Smooth muscle cell (in vitro differentiated cells): Measurements from ENCODE around the gene DDX19B. TPM values are rescaled to one million over a fixed set of nuclear protein-coding genes. Genes with fewer than 3 reads are reported as not detected.
A peak's percentile ranks its signal among the peaks of the same experiment; 100 is the strongest.

Experiments used
- DNase-seq: peaks from one replicate; lab custom pipeline; 2025; ENCODE audit not compliant: unreplicated experiment; lab: John Stamatoyannopoulos, UW
- H2AFZ ChIP-seq: fragments of 200-600 bp; sonication (generic); 2 replicates; pipeline ENCODE4 v1.6.0; 2016; ENCODE audit warnings: antibody characterized with exemption, low read depth, mild to moderate bottlenecking
- H3F3A ChIP-seq: fragments of 200-600 bp; sonication (generic); 2 replicates; pipeline ENCODE4 v1.6.0; 2017; ENCODE audit warnings: antibody characterized with exemption, low read depth
- H3K27ac ChIP-seq: fragments of 200-600 bp; sonication (generic); 2 replicates; pipeline ENCODE4 v1.5.1; 2016; ENCODE audit warnings: low read depth, mild to moderate bottlenecking
- H3K27me3 ChIP-seq: fragments of 200-600 bp; sonication (generic); 2 replicates; pipeline ENCODE4 v1.6.1; 2016; ENCODE audit warnings: low read depth, mild to moderate bottlenecking
- H3K36me3 ChIP-seq: fragments of 200-600 bp; sonication (generic); 2 replicates; pipeline ENCODE4 v1.5.1; 2016; ENCODE audit warnings: low read depth
- H3K4me1 ChIP-seq: fragments of 200-600 bp; sonication (generic); 2 replicates; pipeline ENCODE4 v1.5.1; 2016; ENCODE audit warnings: low read depth
- H3K4me2 ChIP-seq: fragments of 200-600 bp; sonication (generic); 2 replicates; pipeline ENCODE4 v1.6.0; 2016; ENCODE audit warnings: mild to moderate bottlenecking
- H3K4me3 ChIP-seq: fragments of 200-600 bp; sonication (generic); 2 replicates; pipeline ENCODE4 v1.5.1; 2016; ENCODE audit warnings: mild to moderate bottlenecking
- H3K79me2 ChIP-seq: fragments of 200-600 bp; sonication (generic); 2 replicates; pipeline ENCODE4 v1.6.0; 2016; ENCODE audit warnings: low read depth, mild to moderate bottlenecking
- H3K9ac ChIP-seq: fragments of 200-600 bp; sonication (generic); 2 replicates; pipeline ENCODE4 v1.6.0; 2016; ENCODE audit warnings: low read depth
- H3K9me3 ChIP-seq: fragments of 200-600 bp; sonication (generic); replicated peaks from 2 replicates; pipeline ENCODE4 v1.5.1; 2016; ENCODE audit warnings: low read depth
- H4K20me1 ChIP-seq: fragments of 200-600 bp; sonication (generic); 2 replicates; pipeline ENCODE4 v1.6.0; 2016; ENCODE audit warnings: low read depth
- WGBS: methylation state at CpG from one replicate; pipeline ENCODE4 v1.1.7; 2016; ENCODE audit warnings: low lambda C conversion rate; 5-methylcytosine and 5-hydroxymethylcytosine counted together
- polyA plus RNA-seq: library from polyadenylated mRNA; unstranded; fragments of >200 nt; fragmentation: Nextera tagmentation; extraction: Ambion mirVana; gene quantifications from 2 replicates; pipeline ENCODE4 v1.2.1, GENCODE V29; 2016
- total RNA-seq: library from RNA; depleted of rRNA; stranded (reverse); fragments of >200 nt; gene quantifications from 2 replicates; pipeline ENCODE4 v1.2.3, GENCODE V29; 2014
- TF ChIP-seq, protein P1 (sequence below): fragments of 200-600 bp; sonication (generic); IDR thresholded peaks from 2 replicates; pipeline ENCODE4 v1.5.1; 2017; ENCODE audit warnings: borderline replicate concordance, mild to moderate bottlenecking, antibody characterized with exemption; ENCODE audit not compliant: insufficient read depth, poor library complexity, severe bottlenecking

The DDX19B gene
- total and polyA plus RNA-seq, 2 experiments from 2014 or later: 31.8 to 49.6 TPM

DNA sequence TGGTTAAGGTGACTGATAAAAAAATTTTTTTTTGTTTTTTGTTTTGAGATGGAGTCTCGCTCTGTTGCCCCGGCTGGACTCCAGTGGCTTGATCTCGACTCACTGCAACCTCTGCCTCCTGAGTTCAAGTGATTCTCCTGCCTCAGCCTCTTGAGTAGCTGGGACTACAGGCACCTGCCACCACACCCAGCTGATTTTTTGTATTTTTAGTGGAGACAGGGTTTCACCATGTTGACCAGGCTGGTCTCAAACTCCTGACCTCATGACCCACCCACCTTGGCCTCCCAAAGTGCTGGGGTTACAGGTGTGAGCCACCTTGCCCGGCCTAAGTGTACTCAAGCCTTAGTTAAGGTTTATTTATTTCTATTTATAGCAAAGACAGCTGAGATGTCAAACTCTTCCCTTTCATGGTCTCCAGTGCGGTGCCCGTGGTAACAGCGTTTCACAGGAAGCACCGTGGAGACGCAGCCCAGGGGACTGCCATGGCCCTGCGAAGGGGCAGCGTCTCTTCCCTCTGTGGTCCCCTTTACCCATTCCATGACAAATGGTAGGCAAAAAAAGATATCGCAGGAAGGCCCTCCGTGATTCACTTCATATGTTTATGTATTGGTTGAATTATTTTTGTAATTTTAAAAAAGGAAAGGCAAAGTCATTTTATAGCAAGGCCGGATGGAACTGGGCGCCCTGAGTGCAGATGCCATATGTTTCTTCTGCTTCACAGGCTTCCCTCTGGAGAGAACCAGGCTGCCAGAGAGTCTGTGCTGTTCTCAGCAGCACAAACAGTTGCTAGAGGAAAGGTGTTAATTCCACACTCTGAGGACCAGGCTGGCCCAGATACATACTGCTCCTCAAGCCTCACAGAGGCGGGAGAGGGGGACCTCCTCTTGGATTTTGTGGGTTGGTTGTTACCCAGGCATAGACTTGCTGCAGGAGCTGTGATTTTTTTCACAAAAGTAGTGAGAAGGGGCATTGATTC lies 76.9 kb downstream of the DDX19B start:
- H3K4me2 ChIP-seq: no peak overlapping the region
- peaks cover 7% of the 10 kb centered on the region for H3K4me1 ChIP-seq
- TF ChIP-seq, protein P1, sequence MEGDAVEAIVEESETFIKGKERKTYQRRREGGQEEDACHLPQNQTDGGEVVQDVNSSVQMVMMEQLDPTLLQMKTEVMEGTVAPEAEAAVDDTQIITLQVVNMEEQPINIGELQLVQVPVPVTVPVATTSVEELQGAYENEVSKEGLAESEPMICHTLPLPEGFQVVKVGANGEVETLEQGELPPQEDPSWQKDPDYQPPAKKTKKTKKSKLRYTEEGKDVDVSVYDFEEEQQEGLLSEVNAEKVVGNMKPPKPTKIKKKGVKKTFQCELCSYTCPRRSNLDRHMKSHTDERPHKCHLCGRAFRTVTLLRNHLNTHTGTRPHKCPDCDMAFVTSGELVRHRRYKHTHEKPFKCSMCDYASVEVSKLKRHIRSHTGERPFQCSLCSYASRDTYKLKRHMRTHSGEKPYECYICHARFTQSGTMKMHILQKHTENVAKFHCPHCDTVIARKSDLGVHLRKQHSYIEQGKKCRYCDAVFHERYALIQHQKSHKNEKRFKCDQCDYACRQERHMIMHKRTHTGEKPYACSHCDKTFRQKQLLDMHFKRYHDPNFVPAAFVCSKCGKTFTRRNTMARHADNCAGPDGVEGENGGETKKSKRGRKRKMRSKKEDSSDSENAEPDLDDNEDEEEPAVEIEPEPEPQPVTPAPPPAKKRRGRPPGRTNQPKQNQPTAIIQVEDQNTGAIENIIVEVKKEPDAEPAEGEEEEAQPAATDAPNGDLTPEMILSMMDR: no peak
- no peak overlapping the region for H3K4me3 ChIP-seq
- H3K9ac ChIP-seq: no peak overlapping the region
- peaks cover 20% of the 10 kb centered on the region for H4K20me1 ChIP-seq
- 97% methylated on average over 16 of the region's 16 CpGs for WGBS
- H3F3A ChIP-seq: peaks cover 10% of the 10 kb centered on the region
- peaks cover 12% of the 10 kb centered on the region for H3K79me2 ChIP-seq
- no peaks in the 10 kb centered on the region for H3K36me3 ChIP-seq
- H2AFZ ChIP-seq: no peak overlapping the region
- no peaks in the 10 kb centered on the region for H3K27me3 ChIP-seq
- H3K27ac ChIP-seq: peak overlapping the region; percentile 28
- DNase-seq: no peak
- H3K9me3 ChIP-seq: no peaks in the 10 kb centered on the region

DNA sequence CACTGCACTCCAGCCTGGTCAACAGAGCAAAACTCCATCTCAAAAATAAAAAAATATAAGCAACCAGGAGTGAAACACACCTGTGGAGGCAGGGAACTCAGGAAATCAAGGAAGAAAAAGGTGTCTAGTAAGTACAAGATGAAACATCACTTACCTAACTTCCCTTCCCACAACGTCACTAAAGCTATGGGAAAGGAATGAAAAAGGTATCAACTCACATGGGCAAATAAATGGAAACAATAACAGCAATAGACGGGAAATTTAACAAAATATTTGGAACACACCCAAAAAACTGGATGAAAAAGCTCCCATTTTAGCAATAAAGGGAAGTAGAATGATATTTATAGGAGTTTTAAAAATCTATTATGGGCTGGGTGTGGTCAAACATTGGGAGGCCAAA lies 78.8 kb downstream of the DDX19B start:
- no peak overlapping the region for H3K9ac ChIP-seq
- no peaks in the 10 kb centered on the region for H3K27me3 ChIP-seq
- no peak overlapping the region for H3K4me2 ChIP-seq
- no peak for DNase-seq
- H3K9me3 ChIP-seq: no peaks in the 10 kb centered on the region
- peaks cover 7% of the 10 kb centered on the region for H3K4me1 ChIP-seq
- H3K4me3 ChIP-seq: no peak overlapping the region
- TF ChIP-seq, protein P1: no peak
- no peaks in the 10 kb centered on the region for H3K36me3 ChIP-seq
- no peak overlapping the region for H2AFZ ChIP-seq
- H3F3A ChIP-seq: peaks cover 20% of the 10 kb centered on the region
- 95% methylated on average over 2 of the region's 2 CpGs for WGBS
- no peak overlapping the region for H3K27ac ChIP-seq
- peaks cover 20% of the 10 kb centered on the region for H4K20me1 ChIP-seq
- H3K79me2 ChIP-seq: peaks cover 12% of the 10 kb centered on the region

DNA sequence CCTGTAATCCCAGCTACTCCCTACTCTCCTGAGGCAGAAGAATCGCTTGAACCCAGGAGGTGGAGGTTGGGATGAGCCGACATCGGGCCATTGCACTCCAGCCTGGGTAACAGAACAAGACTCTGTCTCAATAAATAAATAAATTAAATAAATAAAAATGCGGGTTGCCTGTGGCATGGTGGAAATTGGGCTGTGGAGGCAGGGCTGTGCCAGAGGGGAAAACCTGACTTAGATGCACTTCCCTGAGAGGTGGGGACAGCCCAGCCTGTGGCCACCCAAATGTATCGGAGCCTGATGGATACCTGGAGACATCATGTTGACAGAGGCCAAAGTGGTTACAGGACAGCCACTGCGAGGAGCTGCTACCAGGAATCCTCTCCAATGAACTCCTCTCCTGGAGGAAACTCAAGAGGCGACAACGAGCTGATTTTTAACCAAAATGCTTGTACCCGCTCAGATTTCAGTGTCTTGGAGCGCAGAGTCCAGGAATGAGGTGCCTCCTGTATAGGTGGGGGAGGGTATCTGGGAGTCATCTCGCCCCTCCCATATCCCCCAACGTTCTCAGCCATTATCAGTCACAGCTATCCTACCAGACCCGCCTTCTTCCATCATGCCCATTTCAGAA lies 80.0 kb downstream of the DDX19B start:
- no peak overlapping the region for H3K9ac ChIP-seq
- no peaks in the 10 kb centered on the region for H3K27me3 ChIP-seq
- no peak overlapping the region for H2AFZ ChIP-seq
- H3K27ac ChIP-seq: no peak overlapping the region
- H3K4me2 ChIP-seq: no peak overlapping the region
- WGBS: 91% methylated on average over 13 of the region's 13 CpGs
- TF ChIP-seq, protein P1: no peak
- no peaks in the 10 kb centered on the region for H3K9me3 ChIP-seq
- peaks cover 20% of the 10 kb centered on the region for H4K20me1 ChIP-seq
- H3K4me3 ChIP-seq: no peak overlapping the region
- no peaks in the 10 kb centered on the region for H3K36me3 ChIP-seq
- peaks cover 7% of the 10 kb centered on the region for H3K4me1 ChIP-seq
- peaks cover 25% of the 10 kb centered on the region for H3F3A ChIP-seq
- no peak for DNase-seq
- peaks cover 12% of the 10 kb centered on the region for H3K79me2 ChIP-seq
